Fibroblast of skin of right biceps (primary cell): ENCODE results near the gene CENPB.

ENCODE experiments used
- DNase-seq: peaks from one replicate; pipeline ENCODE4 v3.0.0-alpha.2; 2013

Gene CENPB

GRCh38 chr20:3787324-3788014, 929 bp upstream of the CENPB start:
- DNase-seq = peak; percentile 60

- peak; percentile 58 for DNase-seq
These were observed 435 bp downstream of the CENPB start for GRCh38 chr20:3786126-3786484.

- DNase-seq = no peak
These were observed 1.1 kb downstream of the CENPB start for GRCh38 chr20:3785240-3786125.

GRCh38 chr20:3784863-3785239, 1.7 kb downstream of the CENPB start:
- no peak for DNase-seq

- no peak for DNase-seq
These were observed 2.2 kb downstream of the CENPB start for GRCh38 chr20:3784216-3784853.

GRCh38 chr20:3783511-3784195, 2.9 kb downstream of the CENPB start:
- DNase-seq = no peak

GRCh38 chr20:3783068-3783489, 3.5 kb downstream of the CENPB start:
- DNase-seq = no peak

- no peak for DNase-seq
These were observed 3.9 kb downstream of the CENPB start for GRCh38 chr20:3782597-3782996.

GRCh38 chr20:3781153-3781910, 5.2 kb downstream of the CENPB start, which contains the start of gene SPEF1:
Gene SPEF1, minus strand, starts transcription at chr20:3781448. Its CDS starts 161 bp downstream, at chr20:3781287.
- DNase-seq = peak; percentile 93

GRCh38 chr20:3778976-3779375, 7.6 kb downstream of the CENPB start:
- DNase-seq = no peak

- DNase-seq = peak; percentile 39
These were observed 8.6 kb downstream of the CENPB start for GRCh38 chr20:3777716-3778629.

- no peak for DNase-seq
These were observed 9.2 kb downstream of the CENPB start for GRCh38 chr20:3777381-3777715.

- no peak for DNase-seq
These were observed 11.0 kb downstream of the CENPB start for GRCh38 chr20:3775457-3776108.

- DNase-seq = no peak
These were observed 14.9 kb downstream of the CENPB start for GRCh38 chr20:3771552-3772058.

GRCh38 chr20:3768342-3769130, 18.0 kb downstream of the CENPB start:
- DNase-seq = peak; percentile 93

GRCh38 chr20:3767427-3768341, 18.9 kb downstream of the CENPB start, which contains the start of gene ADISSP:
Gene ADISSP, minus strand, starts transcription at chr20:3767753. Its CDS starts 7,653 bp downstream, at chr20:3760100.
- DNase-seq = peak; percentile 99

- DNase-seq = no peak
These were observed 19.5 kb downstream of the CENPB start for GRCh38 chr20:3767110-3767426.

GRCh38 chr20:3766422-3767109, 20.0 kb downstream of the CENPB start:
- no peak for DNase-seq
